ENCODE measurements around the gene BCL6. TPM values are rescaled to one million over a fixed set of nuclear protein-coding genes. Genes with fewer than 3 reads are reported as not detected.

The BCL6 gene
- total RNA-seq, 1 experiment from 2014 or later = 3.2 TPM

- DNase-seq (ENCODE audit: low spot score) = no peak
Measured at GRCh38 chr3:187762792-187763191, 17.5 kb upstream of the BCL6 start.

DNA sequence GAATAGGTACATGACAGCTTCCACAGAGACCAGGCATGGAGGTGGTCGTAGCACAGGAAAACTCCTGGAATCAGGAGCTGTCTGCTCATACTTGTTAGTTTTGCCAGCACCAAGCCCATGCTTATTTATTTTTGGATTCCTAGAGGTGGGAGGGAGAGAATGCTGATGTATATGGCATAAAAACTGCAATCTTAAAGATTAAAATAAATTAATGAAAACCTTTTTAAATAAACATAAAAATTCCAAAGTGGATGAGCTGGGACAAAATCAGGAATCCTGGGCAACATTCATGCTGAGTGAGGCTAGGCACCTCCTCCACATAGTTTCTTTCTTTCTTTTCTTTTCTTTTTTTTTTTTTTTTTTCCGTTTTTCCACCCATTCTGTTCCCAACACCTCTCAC is 14.3 kb upstream of the BCL6 start:
- no peak for DNase-seq (ENCODE audit: low spot score)

GRCh38 chr3:187758318-187758955 is 13.2 kb upstream of the BCL6 start:
- no peak for DNase-seq (ENCODE audit: low spot score)

GRCh38 chr3:187753516-187753915 is 8.2 kb upstream of the BCL6 start:
- DNase-seq (ENCODE audit: low spot score) = no peak

- DNase-seq (ENCODE audit: low spot score) = no peak
Measured at GRCh38 chr3:187750513-187751123, 5.3 kb upstream of the BCL6 start.

- no peak for DNase-seq (ENCODE audit: low spot score)
Measured at GRCh38 chr3:187750006-187750512, 4.8 kb upstream of the BCL6 start.

DNA sequence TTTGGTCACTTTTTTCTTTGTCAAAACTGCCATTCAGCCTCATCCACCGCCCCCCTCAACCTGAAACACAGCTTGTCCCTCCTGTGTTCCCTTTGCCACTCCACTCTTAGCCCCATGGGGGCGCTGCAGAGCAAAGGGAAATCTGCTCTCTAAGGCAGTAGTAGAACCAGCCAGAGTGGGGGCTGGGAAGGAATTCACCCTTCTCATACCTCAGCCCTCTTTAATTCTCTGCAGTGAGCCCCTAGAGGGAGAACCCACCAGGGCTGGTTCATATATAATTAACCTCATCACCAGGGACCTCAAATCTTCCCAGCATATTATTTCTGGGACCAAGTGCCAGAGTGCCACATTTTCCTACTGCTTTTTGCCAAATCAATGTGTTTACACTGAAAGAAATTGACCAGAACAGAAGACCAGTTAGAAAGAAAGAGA is 2.8 kb upstream of the BCL6 start:
- DNase-seq (ENCODE audit: low spot score) = peak; percentile 88

- no peak for DNase-seq (ENCODE audit: low spot score)
Measured at GRCh38 chr3:187747506-187747905, 2.2 kb upstream of the BCL6 start.

DNA sequence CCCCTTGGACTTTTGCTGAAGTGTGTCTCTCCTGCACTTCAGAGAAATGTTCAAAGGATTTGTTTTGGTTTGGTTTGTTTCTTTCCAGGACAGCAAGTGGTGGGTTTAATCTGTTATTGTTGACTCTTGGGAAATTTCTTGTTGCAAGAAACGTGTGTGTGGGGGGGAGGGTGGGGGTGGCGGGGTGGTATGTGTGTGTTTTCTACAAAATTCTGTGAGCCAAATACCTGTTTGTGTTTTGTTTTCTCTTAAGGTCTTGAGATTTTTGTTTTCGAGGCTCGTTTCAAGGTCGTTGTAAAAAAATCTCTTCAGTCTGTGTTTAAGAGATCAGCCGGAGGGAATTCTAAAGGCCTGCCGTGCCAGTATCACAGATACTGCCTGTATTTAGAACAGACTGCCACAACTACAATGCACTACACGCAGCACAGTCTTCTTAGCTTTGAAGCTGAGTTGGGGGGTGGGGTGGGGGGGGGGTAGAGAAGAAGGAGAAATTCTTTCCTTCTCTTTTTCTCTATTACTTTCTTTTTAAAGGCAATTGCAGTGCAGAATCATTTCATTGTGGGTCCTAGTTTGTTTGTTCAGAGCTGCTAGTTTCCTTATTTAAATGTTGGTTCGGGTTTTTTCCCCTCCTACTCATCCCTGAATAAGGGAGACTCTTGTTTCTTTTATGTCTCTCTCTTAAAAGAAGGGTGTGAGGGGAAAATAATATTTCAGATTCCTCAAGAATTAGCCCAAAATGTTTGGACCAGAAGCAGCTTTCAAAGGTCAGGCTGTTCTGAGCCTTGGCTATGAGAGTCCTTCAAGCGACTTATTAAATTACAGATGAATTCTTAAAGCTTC is 1.4 kb upstream of the BCL6 start:
- no peak for DNase-seq (ENCODE audit: low spot score)

DNA sequence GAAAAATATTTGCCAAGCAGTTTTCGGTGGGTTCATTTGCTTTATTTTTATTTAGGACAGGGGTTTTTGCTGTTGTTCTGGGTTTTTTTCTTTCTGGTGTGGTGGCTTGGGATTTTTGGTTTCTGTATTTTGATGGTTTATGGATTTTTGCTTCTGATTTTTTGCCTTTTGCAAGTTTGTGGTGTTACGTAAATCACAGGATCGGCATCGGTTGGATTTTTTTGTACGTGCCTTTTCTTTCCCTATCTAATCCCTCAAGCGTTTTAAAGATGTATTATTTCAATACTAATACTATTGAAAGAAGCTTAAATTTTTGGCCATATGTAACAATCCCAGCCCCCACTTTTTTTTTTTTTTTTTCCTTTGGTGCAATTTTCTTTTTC is 782 bp upstream of the BCL6 start:
- no peak for DNase-seq (ENCODE audit: low spot score)

GRCh38 chr3:187744169-187745151 is 808 bp downstream of the BCL6 start:
- peak; percentile 37 for DNase-seq (ENCODE audit: low spot score)

DNA sequence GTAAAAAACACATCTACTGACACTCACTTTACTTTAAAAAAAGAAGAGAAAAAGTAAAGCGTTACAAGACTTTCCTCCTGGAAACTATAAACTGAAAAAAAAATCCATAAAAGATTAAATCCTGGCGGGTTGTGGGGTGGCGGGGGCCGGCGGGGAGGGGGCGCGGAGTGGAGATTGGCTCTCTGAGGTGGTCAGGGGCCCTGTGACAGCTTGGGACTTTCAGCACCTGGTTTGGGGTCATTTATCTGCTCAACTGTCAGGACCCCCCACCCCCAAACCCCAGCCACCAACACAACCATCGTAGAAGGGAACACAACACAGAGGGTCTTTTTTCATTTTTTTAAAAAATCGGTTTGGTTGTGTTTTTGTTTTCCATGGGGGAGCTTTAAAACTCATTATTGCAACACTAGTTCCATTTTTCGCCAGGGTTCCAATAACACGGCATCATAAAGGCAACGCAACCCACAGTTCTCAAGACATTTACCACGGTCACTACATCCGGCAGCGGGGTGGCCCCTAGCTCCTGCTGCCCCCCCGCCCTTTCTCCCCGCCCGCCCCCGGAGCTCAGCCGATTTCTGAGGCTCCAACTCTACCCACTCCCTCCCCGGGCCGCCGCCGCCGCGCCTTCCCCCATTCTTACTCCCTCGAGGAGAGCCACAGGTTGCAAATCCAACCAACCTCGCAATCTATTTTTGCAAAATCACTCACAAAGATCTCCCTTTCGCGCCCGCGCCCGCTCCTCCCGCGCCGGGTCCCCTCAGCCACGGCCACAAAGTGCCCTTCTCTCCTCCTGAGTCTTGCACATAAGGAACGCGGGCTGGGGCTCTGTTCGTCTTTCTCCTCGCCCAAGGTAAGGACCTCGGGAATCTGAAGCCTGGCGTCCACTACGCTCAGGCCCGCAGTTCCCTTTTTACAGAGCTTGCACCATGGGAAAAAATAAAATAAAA is 1.8 kb downstream of the BCL6 start:
- DNase-seq (ENCODE audit: low spot score) = peak; percentile 26

DNA sequence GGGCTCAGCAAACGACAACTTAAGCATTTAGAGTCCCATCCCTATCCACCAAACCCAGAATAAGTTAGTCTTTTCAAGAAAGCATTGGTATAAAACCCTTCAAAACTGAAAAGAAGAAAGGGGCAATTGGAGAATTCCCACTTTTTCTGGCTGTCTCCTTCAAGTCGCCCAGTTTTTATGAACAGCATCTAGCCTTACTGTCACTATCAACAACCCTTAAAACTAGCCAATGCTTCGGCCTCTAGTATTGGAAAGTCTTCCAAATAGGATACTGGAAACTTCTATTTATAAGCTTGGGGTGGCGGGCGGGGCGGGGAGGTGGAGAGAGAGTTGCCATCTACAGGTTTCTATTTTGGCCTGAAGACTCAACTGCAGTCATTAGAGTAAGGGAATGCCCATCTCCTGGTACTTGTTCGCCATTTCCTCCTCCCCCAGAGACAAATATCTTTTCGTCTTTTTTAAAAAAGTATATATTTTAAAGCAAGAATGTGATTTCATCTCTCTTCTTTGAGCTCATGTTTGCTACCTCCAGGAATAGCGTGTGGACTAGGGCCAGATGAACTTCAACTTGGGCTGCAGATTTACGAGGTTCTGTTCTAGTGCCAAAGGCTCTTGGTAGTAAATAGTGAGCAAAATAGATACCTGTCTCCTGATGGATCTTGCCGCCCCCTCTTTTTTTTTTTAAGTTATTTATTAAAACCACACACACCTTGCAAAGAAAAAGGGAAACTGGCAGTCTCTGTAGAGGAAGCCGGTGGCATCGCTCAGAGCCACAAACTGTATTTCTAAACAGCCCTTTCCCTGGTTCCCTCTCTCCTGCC is 2.7 kb downstream of the BCL6 start:
- no peak for DNase-seq (ENCODE audit: low spot score)

GRCh38 chr3:187741403-187742350 is 3.6 kb downstream of the BCL6 start:
- peak; percentile 48 for DNase-seq (ENCODE audit: low spot score)

GRCh38 chr3:187740421-187741399 is 4.6 kb downstream of the BCL6 start:
- peak; percentile 32 for DNase-seq (ENCODE audit: low spot score)

- peak; percentile 65 for DNase-seq (ENCODE audit: low spot score)
Measured at GRCh38 chr3:187739561-187740332, 5.5 kb downstream of the BCL6 start.
